GM12891 (cell line): ENCODE results near the gene YRDC.

Experiments
- PAX5 ChIP-seq: IDR thresholded peaks from 2 replicates; pipeline ENCODE4 v1.6.1; 2011; ENCODE audit warnings: low read length, moderate library complexity, mild to moderate bottlenecking; ENCODE audit not compliant: insufficient read depth, severe bottlenecking
- POLR2A ChIP-seq: IDR thresholded peaks from 2 replicates; pipeline ENCODE4 v1.6.1; 2011; ENCODE audit warnings: low read depth, low read length, control low read depth
- POLR2AphosphoS5 ChIP-seq: IDR thresholded peaks from 2 replicates; pipeline ENCODE4 v1.6.1; 2011; ENCODE audit warnings: low read depth, low read length, control low read depth
- POU2F2 ChIP-seq: IDR thresholded peaks from 2 replicates; pipeline ENCODE4 v1.6.1; 2011; ENCODE audit warnings: low read depth, mild to moderate bottlenecking, control low read depth, low read length, moderate library complexity
- TAF1 ChIP-seq: IDR thresholded peaks from 2 replicates; pipeline ENCODE4 v1.6.1; 2011; ENCODE audit warnings: low read depth, low read length, control low read depth

- TF ChIP-seq POLR2A, result no peak
- TF ChIP-seq POLR2AphosphoS5, result no peak
- TF ChIP-seq TAF1, result no peak
- TF ChIP-seq POU2F2, result no peak
- no peak for TF ChIP-seq PAX5
Observed at GRCh38 chr1:37839676-37840075, 31.7 kb upstream of the YRDC start.
